CD4-positive, alpha-beta memory T cell (primary cell): ENCODE data around the gene CYBA. TPM values are rescaled to one million over a fixed set of nuclear protein-coding genes. Genes with fewer than 3 reads are reported as not detected.
"Not testable (repeated sequence)": the region's sequence is repeated elsewhere in the genome, so short reads cannot be mapped to it uniquely, and the experiment has no call there.

Experiments
- CTCF ChIA-PET: fragments of 350-600 bp; sonication (Branson Sonifier 250); formaldehyde crosslinking; loops from one replicate; lab custom pipeline; 2021; ENCODE audit warnings: inconsistent platforms; ENCODE audit not compliant: partially characterized antibody; lab: Charles Lee
- POLR2A ChIA-PET: fragments of 350-600 bp; sonication (Branson Sonifier 250); formaldehyde crosslinking; loops from one replicate; lab custom pipeline; 2021; ENCODE audit not compliant: partially characterized antibody; lab: Charles Lee
- DNase-seq, 5 donors: peaks; one replicate each; pipeline versions ENCODE4 v3.0.0 to v3.0.0-alpha.2; 2020 to 2022; ENCODE audit warnings: mixed read lengths in 1 of 5
- H3K27ac ChIP-seq: one replicate; pipeline ENCODE4 v1.7.0; 2013; ENCODE audit warnings: low read depth, low read length
- H3K27me3 ChIP-seq: 2 replicates; pipeline ENCODE4 v1.7.0; 2013; ENCODE audit warnings: mild to moderate bottlenecking, low read length, moderate library complexity; ENCODE audit not compliant: insufficient read depth
- H3K36me3 ChIP-seq: 2 replicates; pipeline ENCODE4 v1.7.0; 2013; ENCODE audit warnings: mild to moderate bottlenecking, low read length, moderate library complexity; ENCODE audit not compliant: insufficient read depth
- H3K4me1 ChIP-seq: 2 replicates; pipeline ENCODE4 v1.7.0; 2013; ENCODE audit warnings: mild to moderate bottlenecking, low read length, moderate library complexity; ENCODE audit not compliant: insufficient read depth
- H3K4me3 ChIP-seq, 2 donors: one replicate each; pipeline ENCODE4 v1.7.0; 2013; ENCODE audit warnings: low read length in 2 of 2, mild to moderate bottlenecking in 1 of 2
- H3K9me3 ChIP-seq, 2 donors: one replicate each; pipeline ENCODE4 v1.7.0; 2013; ENCODE audit warnings: low read length in 2 of 2, control low read depth in 1 of 2; ENCODE audit not compliant: control insufficient read depth in 1 of 2
- H3K27ac Mint-ChIP-seq, 7 donors: one replicate each; pipeline ENCODE4 v1.8.0; 2020 to 2021; ENCODE audit warnings: mixed read lengths in 7 of 7, mild to moderate bottlenecking in 6 of 7, inconsistent platforms in 3 of 7, moderate library complexity in 3 of 7
- H3K27me3 Mint-ChIP-seq, 2 donors: one replicate each; pipeline ENCODE4 v1.8.0; 2020 to 2021; ENCODE audit warnings: mixed read lengths in 2 of 2
- H3K36me3 Mint-ChIP-seq, 2 donors: one replicate each; pipeline ENCODE4 v1.8.0; 2020 to 2021; ENCODE audit warnings: mixed read lengths in 2 of 2, inconsistent platforms in 1 of 2, mild to moderate bottlenecking in 1 of 2
- H3K4me1 Mint-ChIP-seq, 4 donors: one replicate each; pipeline ENCODE4 v1.8.0; 2020 to 2021; ENCODE audit warnings: mixed read lengths in 4 of 4, mild to moderate bottlenecking in 1 of 4
- H3K4me3 Mint-ChIP-seq, 8 donors: one replicate each; pipeline ENCODE4 v1.8.0; 2020 to 2021; ENCODE audit warnings: mixed read lengths in 8 of 8, mild to moderate bottlenecking in 7 of 8, moderate library complexity in 6 of 8, inconsistent platforms in 3 of 8
- H3K9me3 Mint-ChIP-seq, 8 donors: one replicate each; pipeline ENCODE4 v1.8.0; 2020 to 2021; ENCODE audit warnings: mixed read lengths in 8 of 8, mild to moderate bottlenecking in 5 of 8, inconsistent platforms in 3 of 8, moderate library complexity in 1 of 8
- intact Hi-C: fragments of 100-400 bp; cut with micrococcal nuclease; formaldehyde crosslinking; loops from one replicate; pipeline ENCODE4 v1.15.1; 2023
- polyA plus RNA-seq, 2 donors: library from polyadenylated mRNA; unstranded; fragments of 300-500 nt; fragmentation: Illumina TruSeq; gene quantifications; one replicate each; pipeline ENCODE4 v1.2.3, GENCODE V29; 2021
- total RNA-seq, 2 experiments: library from RNA; stranded (reverse); gene quantifications; one replicate each; pipeline ENCODE4 v1.2.3, GENCODE V29; 2021

The CYBA gene
- total and polyA plus RNA-seq, 4 experiments from 2014 or later, result 383 to 1,286 (median 538) TPM

- Mint-ChIP-seq H3K4me3 (no peak overlapping the region), H3K36me3 (peaks cover 0 to 4% of the 10 kb centered on the region in 2 donors), H3K4me1 (no peaks in the 10 kb centered on the region), H3K9me3 (no peaks in the 10 kb centered on the region), H3K27me3 (no peaks in the 10 kb centered on the region), H3K27ac (no peak overlapping the region)
- Histone ChIP-seq H3K36me3 (peaks cover 12% of the 10 kb centered on the region), H3K27ac (no peak overlapping the region), H3K4me1 (no peaks in the 10 kb centered on the region), H3K4me3 (no peak overlapping the region), H3K27me3 (no peaks in the 10 kb centered on the region), H3K9me3 (no peaks in the 10 kb centered on the region)
- ChIA-PET POLR2A (interaction anchor here (1.1 to 3.7 kb wide), 2 partner anchors 8 to 27 kb away, joined by 3 to 11 read pairs; no protein-coding TSS in a partner anchor), CTCF (no interaction called here)
- intact Hi-C loops, result no loop called here
- DNase-seq, result no peak
Observed at GRCh38 chr16:88672776-88673175, 21.9 kb upstream of the CYBA start.

- intact Hi-C loops, result no loop called here
- peaks cover 3% of the 10 kb centered on the region for H3K36me3 ChIP-seq
- POLR2A ChIA-PET, result interaction anchor here (0.9 to 3.7 kb wide), 4 partner anchors 9 to 32 kb away, joined by 3 to 11 read pairs (median 3); no protein-coding TSS in a partner anchor
Observed at GRCh38 chr16:88671806-88672205, 21.0 kb upstream of the CYBA start.

GRCh38 chr16:88669980-88670379, 19.1 kb upstream of the CYBA start:
- POLR2A ChIA-PET, result interaction anchor here (0.7 to 3.7 kb wide), 3 partner anchors 11 to 34 kb away, joined by 3 to 11 read pairs (median 3); no protein-coding TSS in a partner anchor
- Histone ChIP-seq H3K27ac (no peak overlapping the region), H3K36me3 (no peaks in the 10 kb centered on the region), H3K9me3 (no peaks in the 10 kb centered on the region), H3K4me1 (no peaks in the 10 kb centered on the region), H3K27me3 (no peaks in the 10 kb centered on the region), H3K4me3 (no peak overlapping the region)
- CTCF ChIA-PET, result interaction anchor here (1.3 to 2.0 kb wide), 2 partner anchors 11 to 15 kb away, joined by 5 to 10 read pairs; no protein-coding TSS in a partner anchor
- peaks cover 0 to 2% (median 1%) of the 10 kb centered on the region in 4 donors for H3K4me1 Mint-ChIP-seq
- H3K9me3 Mint-ChIP-seq, result no peaks in the 10 kb centered on the region
- intact Hi-C loops, result no loop called here
- H3K27ac Mint-ChIP-seq, result no peak overlapping the region
- no peak for DNase-seq
- peaks cover 0 to 2% of the 10 kb centered on the region in 2 donors for H3K36me3 Mint-ChIP-seq
- H3K27me3 Mint-ChIP-seq, result no peaks in the 10 kb centered on the region
- H3K4me3 Mint-ChIP-seq, result no peak overlapping the region

More at GRCh38 chr16:88671806-88672205, 21.0 kb upstream of the CYBA start:
- H3K9me3 Mint-ChIP-seq, result no peaks in the 10 kb centered on the region
- no peaks in the 10 kb centered on the region for H3K4me1 ChIP-seq
- no peaks in the 10 kb centered on the region for H3K9me3 ChIP-seq
- H3K27ac Mint-ChIP-seq, result no peak overlapping the region
- H3K4me3 ChIP-seq, result no peak overlapping the region
- H3K36me3 Mint-ChIP-seq, result peaks cover 0 to 2% of the 10 kb centered on the region in 2 donors
- H3K4me3 Mint-ChIP-seq, result no peak overlapping the region
- H3K27ac ChIP-seq, result no peak overlapping the region
- no peaks in the 10 kb centered on the region for H3K27me3 Mint-ChIP-seq
- H3K27me3 ChIP-seq, result no peaks in the 10 kb centered on the region
- no peak for DNase-seq
- H3K4me1 Mint-ChIP-seq, result peaks cover 0 to 2% (median 0%) of the 10 kb centered on the region in 4 donors
- CTCF ChIA-PET, result no interaction called here

GRCh38 chr16:88669493-88669892, 18.6 kb upstream of the CYBA start:
- H3K9me3 ChIP-seq, H3K27ac ChIP-seq, H3K4me3 ChIP-seq, H3K4me1 Mint-ChIP-seq, H3K27me3 Mint-ChIP-seq, H3K4me3 Mint-ChIP-seq, H3K9me3 Mint-ChIP-seq, H3K36me3 ChIP-seq, H3K4me1 ChIP-seq, H3K36me3 Mint-ChIP-seq, DNase-seq, intact Hi-C loops, H3K27me3 ChIP-seq: not testable (repeated sequence)
- POLR2A ChIA-PET, result interaction anchor here (3.7 kb wide), 1 partner anchor 12 kb away, joined by 11 read pairs; no protein-coding TSS in a partner anchor
- H3K27ac Mint-ChIP-seq, result peak overlapping the region in 1 of 7 donors; percentile 57
- CTCF ChIA-PET, result interaction anchor here (2.0 kb wide), 1 partner anchor 12 kb away, joined by 10 read pairs; no protein-coding TSS in a partner anchor

DNA sequence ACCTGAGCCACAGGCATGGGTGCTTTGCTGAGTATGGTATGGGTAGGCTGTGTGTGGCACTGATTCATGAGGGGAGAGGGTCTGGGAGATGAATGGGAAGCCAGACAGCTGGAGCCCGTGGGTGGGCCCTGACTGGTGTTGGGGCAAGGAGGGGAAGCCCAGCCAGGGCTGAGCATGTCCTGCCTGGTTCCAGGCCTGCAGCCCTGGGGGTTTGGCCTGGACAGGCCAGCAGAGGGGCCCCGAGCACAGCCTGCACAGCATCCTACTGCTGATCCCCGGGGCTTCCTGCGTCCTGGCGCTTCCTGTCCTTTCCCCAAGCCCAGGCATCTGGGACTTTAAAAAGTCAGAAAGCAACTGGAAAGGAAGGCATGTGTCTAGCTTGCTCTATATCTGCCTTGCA, 16.6 kb upstream of the CYBA start:
- Mint-ChIP-seq H3K9me3 (peaks cover 0 to 2% (median 0%) of the 10 kb centered on the region in 8 donors), H3K4me3 (peak overlapping the region in 1 of 8 donors; percentile 42), H3K27me3 (no peaks in the 10 kb centered on the region), H3K36me3 (peaks cover 0 to 6% of the 10 kb centered on the region in 2 donors), H3K27ac (peak overlapping the region in 3 of 7 donors; percentile 52 to 93 (median 70)), H3K4me1 (peaks cover 4 to 10% (median 9%) of the 10 kb centered on the region in 4 donors)
- ChIA-PET CTCF (no interaction called here), POLR2A (interaction anchor here (0.9 kb wide), 1 partner anchor 37 kb away, joined by 3 read pairs; no protein-coding TSS in a partner anchor)
- Histone ChIP-seq H3K4me1 (peaks cover 6% of the 10 kb centered on the region), H3K27me3 (no peaks in the 10 kb centered on the region), H3K9me3 (no peaks in the 10 kb centered on the region), H3K27ac (no peak overlapping the region), H3K4me3 (no peak overlapping the region), H3K36me3 (no peaks in the 10 kb centered on the region)
- no peak for DNase-seq
- intact Hi-C loops, result no loop called here

DNA sequence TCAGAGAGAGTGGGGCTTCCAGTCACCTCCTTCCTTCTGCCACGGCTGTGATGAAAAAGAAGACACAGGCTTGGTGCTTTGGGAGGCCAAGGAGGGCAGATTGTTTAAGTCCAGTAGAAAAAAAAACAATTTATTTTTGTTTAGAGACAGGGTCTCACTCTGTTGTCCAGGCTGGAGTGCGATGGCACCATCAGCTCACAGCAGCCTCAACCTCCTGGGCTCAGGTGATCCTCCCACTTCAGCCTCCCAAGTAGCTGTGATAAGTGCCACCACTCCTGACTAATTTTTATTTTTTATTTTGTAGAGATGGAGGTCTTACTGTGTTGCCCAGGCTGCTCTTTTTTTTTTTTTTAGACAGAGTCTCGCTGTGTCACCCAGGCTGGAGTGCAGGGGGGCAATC, 14.7 kb upstream of the CYBA start:
- no peak for DNase-seq
- intact Hi-C loops, result no loop called here
- H3K36me3 ChIP-seq, result no peaks in the 10 kb centered on the region
- H3K4me3 ChIP-seq, result no peak overlapping the region
- peaks cover 0 to 2% (median 0%) of the 10 kb centered on the region in 8 donors for H3K9me3 Mint-ChIP-seq
- H3K4me1 Mint-ChIP-seq, result peaks cover 11 to 22% (median 15%) of the 10 kb centered on the region in 4 donors
- no peaks in the 10 kb centered on the region for H3K9me3 ChIP-seq
- no peak overlapping the region for H3K4me3 Mint-ChIP-seq
- POLR2A ChIA-PET, result interaction anchor here (0.9 to 3.8 kb wide), 4 partner anchors 15 to 34 kb away, joined by 4 to 17 read pairs (median 7); partner anchors contain the start of gene SNAI3
- no peak overlapping the region for H3K27ac Mint-ChIP-seq
- H3K27me3 ChIP-seq, result no peaks in the 10 kb centered on the region
- H3K27me3 Mint-ChIP-seq, result no peaks in the 10 kb centered on the region
- CTCF ChIA-PET, result interaction anchor here (0.6 to 1.0 kb wide), 4 partner anchors 16 to 135 kb away, joined by 3 to 4 read pairs (median 3); no protein-coding TSS in a partner anchor
- H3K27ac ChIP-seq, result no peak overlapping the region
- peaks cover 0 to 6% of the 10 kb centered on the region in 2 donors for H3K36me3 Mint-ChIP-seq
- H3K4me1 ChIP-seq, result peaks cover 16% of the 10 kb centered on the region

DNA sequence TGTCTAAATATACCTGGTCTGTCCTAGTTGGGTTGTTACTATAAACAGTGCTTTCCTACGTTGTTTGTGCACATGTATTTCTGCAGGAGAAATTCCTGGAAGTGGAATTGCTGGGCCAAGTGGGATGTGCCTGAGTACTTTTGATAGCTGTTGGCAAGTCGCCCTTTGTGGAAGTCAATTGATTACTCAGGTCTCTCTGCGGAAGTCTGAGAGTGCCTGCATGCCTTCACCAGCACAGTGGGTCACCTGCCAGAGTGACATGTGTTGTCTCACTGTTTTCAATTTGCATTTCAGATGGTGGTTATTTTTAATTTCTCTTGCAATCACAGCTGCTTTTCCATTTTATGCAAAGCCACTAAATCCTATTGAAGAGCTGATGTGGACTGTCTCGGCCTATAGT, 14.3 kb upstream of the CYBA start:
- H3K4me1 ChIP-seq, result peaks cover 16% of the 10 kb centered on the region
- ChIA-PET POLR2A (interaction anchor here (0.9 to 3.8 kb wide), 5 partner anchors 15 to 37 kb away, joined by 4 to 53 read pairs (median 8); partner anchors contain the start of gene SNAI3), CTCF (interaction anchor here (0.6 to 1.0 kb wide), 4 partner anchors 16 to 135 kb away, joined by 3 to 4 read pairs (median 3); no protein-coding TSS in a partner anchor)
- Mint-ChIP-seq H3K27ac (peak overlapping the region in 2 of 7 donors; percentile 40 to 79), H3K9me3 (peaks cover 0 to 2% (median 0%) of the 10 kb centered on the region in 8 donors), H3K36me3 (peaks cover 0 to 6% of the 10 kb centered on the region in 2 donors), H3K4me3 (peak overlapping the region in 7 of 8 donors; percentile 44 to 70 (median 62)), H3K27me3 (no peaks in the 10 kb centered on the region), H3K4me1 (peaks cover 11 to 22% (median 15%) of the 10 kb centered on the region in 4 donors)
- no peak for DNase-seq
- intact Hi-C loops, result no loop called here
- no peak overlapping the region for H3K4me3 ChIP-seq
- H3K9me3 ChIP-seq, result no peaks in the 10 kb centered on the region
- H3K27ac ChIP-seq, result no peak overlapping the region
- H3K36me3 ChIP-seq, result no peaks in the 10 kb centered on the region
- no peaks in the 10 kb centered on the region for H3K27me3 ChIP-seq
